Measurements from ENCODE around the gene CLTC. TPM values are rescaled to one million over a fixed set of nuclear protein-coding genes. Genes with fewer than 3 reads are reported as not detected.
A peak's percentile ranks its signal among the peaks of the same experiment; 100 is the strongest.

The CLTC gene
- total and polyA plus RNA-seq, 8 donors = 25.7 to 118 (median 60.7) TPM

DNA sequence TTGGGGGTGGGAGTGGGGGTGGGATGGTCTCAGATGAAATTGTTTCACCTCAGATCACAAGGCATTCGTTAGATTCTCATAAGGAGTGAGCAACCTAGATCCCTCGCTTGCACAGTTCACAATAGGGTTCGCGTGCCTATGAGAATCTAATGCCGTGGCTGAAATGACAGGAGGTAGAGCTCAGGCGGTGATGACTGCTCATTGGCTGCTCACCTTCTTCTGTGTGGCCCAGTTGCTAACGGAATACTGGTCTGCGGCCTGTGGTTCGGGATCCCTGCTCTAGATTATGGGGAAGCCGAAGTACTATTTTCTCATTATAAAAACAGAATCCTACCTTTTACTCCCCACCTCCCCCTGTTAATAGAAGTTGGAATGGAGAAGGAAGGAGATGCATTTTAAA lies 18.9 kb downstream of the CLTC start:
- FAIRE-seq (no peak), DNase-seq (no peak), ATAC-seq (no peak)
- 72 to 74% methylated on average over 10 of the region's 10 CpGs for WGBS, 2 donors
- Histone ChIP-seq H3K36me3 (no peaks in the 10 kb centered on the region), H3K27me3 (no peaks in the 10 kb centered on the region), H3K4me3 (no peak overlapping the region), H3K9me3 (no peaks in the 10 kb centered on the region), H3K4me1 (peaks cover 13 to 44% (median 37%) of the 10 kb centered on the region in 3 donors), H3K27ac (no peak overlapping the region)
- intact Hi-C loops (cut with DNase I) = no loop called here
- TF ChIP-seq, protein P1, sequence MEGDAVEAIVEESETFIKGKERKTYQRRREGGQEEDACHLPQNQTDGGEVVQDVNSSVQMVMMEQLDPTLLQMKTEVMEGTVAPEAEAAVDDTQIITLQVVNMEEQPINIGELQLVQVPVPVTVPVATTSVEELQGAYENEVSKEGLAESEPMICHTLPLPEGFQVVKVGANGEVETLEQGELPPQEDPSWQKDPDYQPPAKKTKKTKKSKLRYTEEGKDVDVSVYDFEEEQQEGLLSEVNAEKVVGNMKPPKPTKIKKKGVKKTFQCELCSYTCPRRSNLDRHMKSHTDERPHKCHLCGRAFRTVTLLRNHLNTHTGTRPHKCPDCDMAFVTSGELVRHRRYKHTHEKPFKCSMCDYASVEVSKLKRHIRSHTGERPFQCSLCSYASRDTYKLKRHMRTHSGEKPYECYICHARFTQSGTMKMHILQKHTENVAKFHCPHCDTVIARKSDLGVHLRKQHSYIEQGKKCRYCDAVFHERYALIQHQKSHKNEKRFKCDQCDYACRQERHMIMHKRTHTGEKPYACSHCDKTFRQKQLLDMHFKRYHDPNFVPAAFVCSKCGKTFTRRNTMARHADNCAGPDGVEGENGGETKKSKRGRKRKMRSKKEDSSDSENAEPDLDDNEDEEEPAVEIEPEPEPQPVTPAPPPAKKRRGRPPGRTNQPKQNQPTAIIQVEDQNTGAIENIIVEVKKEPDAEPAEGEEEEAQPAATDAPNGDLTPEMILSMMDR (IDR thresholded peaks at IDR 0.05) = no peak

DNA sequence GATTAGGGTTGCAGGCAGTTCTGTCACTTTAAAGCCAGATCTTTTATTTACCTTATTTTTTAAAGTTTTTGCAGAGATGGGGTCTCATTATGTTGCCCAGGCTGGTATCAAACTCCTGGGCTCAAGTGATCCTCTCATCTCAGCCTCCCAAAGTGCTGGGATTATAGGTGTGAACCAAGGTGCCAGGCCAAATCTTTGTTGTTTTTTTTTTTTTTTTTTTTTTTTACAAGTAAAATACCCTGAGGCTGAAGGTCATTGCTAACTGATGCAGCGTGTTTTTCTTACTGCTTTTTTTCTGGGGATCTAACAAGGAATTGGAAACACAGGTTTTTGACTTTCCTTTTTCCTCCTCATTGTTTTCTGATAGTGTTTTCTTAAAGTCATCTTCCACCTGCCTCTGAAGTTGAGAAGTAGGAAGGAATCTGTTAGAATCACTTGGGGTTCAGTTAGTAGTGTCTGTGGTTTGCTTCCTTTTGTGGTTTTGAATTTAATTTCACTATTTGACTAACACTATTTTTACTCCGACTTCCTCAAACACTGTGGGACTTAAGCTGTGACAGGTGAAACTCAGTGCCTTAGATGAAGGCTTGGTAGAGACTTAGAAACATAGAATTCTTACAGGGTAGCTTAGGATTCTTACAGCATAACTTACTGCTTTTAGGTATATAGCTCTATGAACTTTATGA lies 22.2 kb downstream of the CLTC start:
- ATAC-seq = peak in 3 of 4 donors; percentile 44 to 66 (median 64)
- intact Hi-C loops (cut with DNase I) = no loop called here
- H3K4me1 ChIP-seq = peaks cover 15 to 28% (median 21%) of the 10 kb centered on the region in 3 donors
- FAIRE-seq = no peak
- peaks cover 0 to 6% (median 0%) of the 10 kb centered on the region in 3 donors for H3K36me3 ChIP-seq
- WGBS, 2 donors = 10 to 16% methylated on average over 2 of the region's 2 CpGs
- DNase-seq = no peak
- peak overlapping the region in 2 of 4 donors; percentile 42 to 50 for H3K27ac ChIP-seq
- H3K4me3 ChIP-seq = no peak overlapping the region
- H3K9me3 ChIP-seq = no peaks in the 10 kb centered on the region
- TF ChIP-seq, protein P1 (IDR thresholded peaks at IDR 0.05) = no peak
- H3K27me3 ChIP-seq = no peaks in the 10 kb centered on the region

- no peak for DNase-seq
- Histone ChIP-seq H3K4me1 (peaks cover 15 to 28% (median 21%) of the 10 kb centered on the region in 3 donors), H3K36me3 (peaks cover 0 to 6% (median 0%) of the 10 kb centered on the region in 3 donors), H3K27ac (peak overlapping the region in 2 of 4 donors; percentile 42 to 50), H3K9me3 (no peaks in the 10 kb centered on the region), H3K27me3 (no peaks in the 10 kb centered on the region), H3K4me3 (no peak overlapping the region)
- peak in 3 of 4 donors; percentile 29 to 59 (median 43) for ATAC-seq
- TF ChIP-seq, protein P1 (IDR thresholded peaks at IDR 0.05) = no peak
- intact Hi-C loops (cut with DNase I) = no loop called here
- no peak for FAIRE-seq
- 14 to 16% methylated on average over 1 of the region's 1 CpG for WGBS, 2 donors
Observed at GRCh38 chr17:59642565-59642964, 22.9 kb downstream of the CLTC start.

DNA sequence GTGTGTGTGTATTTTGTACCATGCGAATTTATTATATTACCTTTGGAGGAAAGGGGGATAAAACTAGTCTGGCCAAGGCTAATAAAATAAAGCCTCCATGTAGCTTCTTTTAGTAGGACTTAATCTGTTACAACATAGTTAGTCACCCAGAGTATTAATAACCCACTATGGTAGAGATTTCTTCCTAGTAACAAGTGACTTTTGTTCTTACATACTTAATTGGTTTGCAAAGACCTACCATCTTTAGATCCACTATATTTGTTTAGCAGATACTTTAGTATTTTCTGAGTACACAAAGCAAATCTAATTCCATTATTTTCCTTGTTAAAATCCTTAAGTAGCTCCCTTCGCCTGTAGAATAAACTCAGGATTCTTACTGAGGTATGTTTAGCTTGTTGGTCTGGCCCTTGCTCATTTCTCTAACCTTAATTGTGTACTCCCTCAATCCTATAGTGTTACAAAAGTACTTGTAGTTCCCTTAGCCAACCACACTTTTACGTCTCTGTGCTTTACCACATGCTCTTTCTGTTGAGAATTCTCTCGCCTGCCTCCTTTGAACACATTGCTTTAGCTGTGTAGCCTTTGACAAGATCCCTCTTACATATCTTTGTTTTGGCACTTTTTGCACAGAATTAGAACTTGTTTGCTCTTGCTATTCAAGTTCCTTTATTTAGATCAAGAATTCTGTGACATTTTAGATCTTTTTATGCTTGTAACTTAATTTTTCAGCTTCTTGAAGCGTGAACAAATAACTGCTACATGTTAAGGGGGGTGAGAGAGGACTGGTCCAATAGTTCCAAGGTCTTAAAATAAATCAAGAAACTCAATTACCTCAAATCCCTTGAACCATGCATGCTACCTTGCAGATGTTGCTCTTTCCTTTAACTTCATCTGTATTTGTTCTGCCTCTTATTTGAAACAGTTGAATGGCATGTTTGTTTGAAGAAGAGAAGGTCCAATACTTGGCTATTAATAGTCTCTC lies 23.8 kb downstream of the CLTC start:
- Histone ChIP-seq H3K27me3 (no peaks in the 10 kb centered on the region), H3K4me3 (no peak overlapping the region), H3K9me3 (no peaks in the 10 kb centered on the region), H3K4me1 (peaks cover 15 to 24% (median 21%) of the 10 kb centered on the region in 3 donors), H3K27ac (no peak overlapping the region), H3K36me3 (peaks cover 0 to 6% (median 2%) of the 10 kb centered on the region in 3 donors)
- DNase-seq = no peak
- WGBS, 2 donors = 67 to 68% methylated on average over 5 of the region's 5 CpGs
- ATAC-seq = peak; percentile 29 to 53 (median 35)
- intact Hi-C loops (cut with DNase I) = no loop called here
- TF ChIP-seq, protein P1 (IDR thresholded peaks at IDR 0.05) = no peak
- FAIRE-seq = no peak

All from pancreas (tissue), 10 donors.